K562 (cell line): ENCODE data around the gene ATP6V1F. TPM values are rescaled to one million over a fixed set of nuclear protein-coding genes. Genes with fewer than 3 reads are reported as not detected.

ENCODE experiments used
- ATF1 ChIP-seq, 2 experiments: fragments of 450-650 bp in 1 of 2; IDR thresholded peaks; 2 replicates each; pipeline ENCODE4 v1.6.1; 2016; ENCODE audit warnings: missing compliant biosample characterization in 1 of 2, missing genetic modification characterization in 1 of 2
- BCL6 ChIP-seq: fragments of 250-450 bp; sonication (Bioruptor Pico); IDR thresholded peaks from 2 replicates; pipeline ENCODE4 v1.4.0; 2020
- BDP1 ChIP-seq: IDR thresholded peaks from 3 replicates; pipeline ENCODE4 v1.6.1; 2011; ENCODE audit not compliant: insufficient read length, insufficient read depth
- BRD4 ChIP-seq: fragments of 200-600 bp; sonication (generic); IDR thresholded peaks from 2 replicates; pipeline ENCODE4 v1.6.1; 2017; ENCODE audit warnings: inconsistent platforms
- JUND ChIP-seq, 2 experiments: IDR thresholded peaks; 2 replicates in 1 of 2; 3 replicates in 1 of 2; pipeline ENCODE4 v1.6.1; 2011; ENCODE audit warnings: borderline replicate concordance in 2 of 2, low read depth in 2 of 2, low read length in 2 of 2, improper control_type of control experiment in 1 of 2, missing biosample characterization in 1 of 2, missing genetic modification characterization in 1 of 2, missing genetic modification reagents in 1 of 2
- KLF1 ChIP-seq: fragments of 450-650 bp; IDR thresholded peaks from 2 replicates; pipeline ENCODE4 v1.6.1; 2016; ENCODE audit warnings: missing genetic modification characterization, missing compliant biosample characterization
- L3MBTL2 ChIP-seq: fragments of 450-650 bp; IDR thresholded peaks from 2 replicates; pipeline ENCODE4 v1.6.1; 2016; ENCODE audit warnings: mild to moderate bottlenecking, moderate library complexity
- MCM2 ChIP-seq: fragments of 450-650 bp; IDR thresholded peaks from 2 replicates; pipeline ENCODE4 v1.6.1; 2017; ENCODE audit warnings: low read depth, mild to moderate bottlenecking
- MYBL2 ChIP-seq, 2 experiments: fragments of 450-650 bp in 1 of 2; sonication (generic) in 1 of 2; formaldehyde crosslinking in 1 of 2; IDR thresholded peaks; 2 replicates each; pipeline versions ENCODE4 v1.6.1 to v1.8.1; 2017 to 2022; ENCODE audit warnings: borderline replicate concordance in 1 of 2, inconsistent platforms in 1 of 2, low read depth in 1 of 2, mild to moderate bottlenecking in 1 of 2, missing genetic modification reagents in 1 of 2, moderate library complexity in 1 of 2
- MYC ChIP-seq, 2 experiments: fragments of 250-450 bp in 1 of 2; sonication (Bioruptor Pico) in 1 of 2; IDR thresholded peaks; 2 replicates each; pipeline versions ENCODE4 v1.5.1 to v1.6.1; 2012 to 2021; ENCODE audit warnings: low read depth in 2 of 2, borderline replicate concordance in 1 of 2, improper control_type of control experiment in 1 of 2, low read length in 1 of 2, mild to moderate bottlenecking in 1 of 2, moderate library complexity in 1 of 2
- NBN ChIP-seq: fragments of 450-650 bp; IDR thresholded peaks from 2 replicates; pipeline ENCODE4 v1.6.1; 2016; ENCODE audit warnings: low read depth, mild to moderate bottlenecking
- POU5F1 ChIP-seq: fragments of 150-350 bp; IDR thresholded peaks from 2 replicates; pipeline ENCODE4 v1.6.1; 2014; ENCODE audit warnings: borderline replicate concordance, low read length, low read depth, mild to moderate bottlenecking; ENCODE audit not compliant: partially characterized antibody
- RNF2 ChIP-seq: sonication (generic); IDR thresholded peaks from 2 replicates; pipeline ENCODE4 v1.6.1; 2016
- SETDB1 ChIP-seq: IDR thresholded peaks from one replicate; pipeline ENCODE4 v1.6.1; 2012; ENCODE audit warnings: low read length, control low read depth, inconsistent platforms
- TOE1 ChIP-seq, 2 experiments: fragments of 450-650 bp in 1 of 2; sonication (generic) in 1 of 2; formaldehyde crosslinking in 1 of 2; IDR thresholded peaks; 2 replicates each; pipeline versions ENCODE4 v1.7.1 to v1.8.0; 2016 to 2022; ENCODE audit warnings: borderline replicate concordance in 2 of 2, mild to moderate bottlenecking in 2 of 2, antibody characterized with exemption in 1 of 2, inconsistent platforms in 1 of 2, low read depth in 1 of 2, missing genetic modification reagents in 1 of 2, moderate library complexity in 1 of 2
- ZBTB17 ChIP-seq: fragments of 450-650 bp; formaldehyde crosslinking; IDR thresholded peaks from 2 replicates; pipeline ENCODE4 v1.4.0; 2020; ENCODE audit warnings: mild to moderate bottlenecking
- ZNF184 ChIP-seq: sonication (generic); formaldehyde crosslinking; IDR thresholded peaks from 2 replicates; pipeline ENCODE4 v1.5.0; 2020; ENCODE audit warnings: missing genetic modification reagents
- ZNF217 ChIP-seq: sonication (generic); formaldehyde crosslinking; IDR thresholded peaks from 2 replicates; pipeline ENCODE4 v1.8.0; 2022; ENCODE audit warnings: mild to moderate bottlenecking, missing genetic modification reagents
- ZNF609 ChIP-seq: sonication (generic); formaldehyde crosslinking; IDR thresholded peaks from 2 replicates; pipeline ENCODE4 v1.8.1; 2023; ENCODE audit warnings: missing genetic modification reagents, mild to moderate bottlenecking, borderline replicate concordance
- ZNF778 ChIP-seq: fragments of 450-650 bp; formaldehyde crosslinking; IDR thresholded peaks from 2 replicates; pipeline ENCODE4 v1.4.0; 2020; ENCODE audit warnings: mild to moderate bottlenecking, moderate library complexity
- polyA plus RNA-seq, 8 experiments: library from polyadenylated mRNA; depleted of rRNA in 4 of 8; stranded (reverse) in 5 of 8; unstranded in 3 of 8; fragments of >200 nt; fragmentation: Nextera tagmentation in 2 of 8; fragmentation: Illumina TruSeq in 1 of 8; extraction: Ambion mirVana in 2 of 8; extraction: Trizol in 1 of 8; gene quantifications; 2 replicates each; pipeline versions ENCODE4 v1.2.1 to v1.2.3, GENCODE V29; 2011 to 2014; ENCODE audit warnings: inconsistent platforms in 1 of 8, missing spikeins in 1 of 8
- total RNA-seq, 7 experiments: library from RNA; depleted of rRNA in 6 of 7; stranded (reverse); fragments of >200 nt in 6 of 7; fragmentation: Illumina TruSeq in 2 of 7; extraction: Trizol in 2 of 7; gene quantifications; 2 replicates each; pipeline versions ENCODE4 v1.2.1 to v1.2.3, GENCODE V29; 2011 to 2021; ENCODE audit warnings: low replicate concordance in 1 of 7

ATP6V1F gene
- total and polyA plus RNA-seq, 9 of the 15 experiments (the other 6 are each of a cell fraction or from before 2014, with no cell fraction given): 206 to 1,123 (median 542) TPM

- TF ChIP-seq ZNF609 (CRISPR knock-in tag): no peak
- peak; percentile 31; the same call in 1 of the 2 replicates for TF ChIP-seq ATF1 (CRISPR knock-in tag; IDR thresholded peaks at IDR 0.05)
- TF ChIP-seq ATF1 (tag; IDR thresholded peaks at IDR 0.05): peak; percentile 67
- no peak for TF ChIP-seq JUND (IDR thresholded peaks at IDR 0.05; ENCODE audit: borderline replicate concordance, low read depth, low read length)
- no peak for TF ChIP-seq JUND (tag; IDR thresholded peaks at IDR 0.05; ENCODE audit: borderline replicate concordance, low read depth, low read length)
- no peak for TF ChIP-seq ZNF184 (CRISPR knock-in tag)
- TF ChIP-seq RNF2: no peak
- no peak for TF ChIP-seq MYBL2 (IDR thresholded peaks at IDR 0.05; ENCODE audit: low read depth)
- no peak for TF ChIP-seq MYBL2 (CRISPR knock-in tag; IDR thresholded peaks at IDR 0.05; ENCODE audit: borderline replicate concordance)
- TF ChIP-seq BDP1: no peak
- TF ChIP-seq ZBTB17 (CRISPR knock-in tag): 0 out of 2 replicates have a peak, but pooled peaks have one; percentile 52
- no peak for TF ChIP-seq MCM2
- TF ChIP-seq ZNF217: no peak
- TF ChIP-seq KLF1: no peak; the same call in 1 of the 2 replicates
- TF ChIP-seq BRD4: no peak; the same call in none of the 2 replicates
- TF ChIP-seq L3MBTL2: peak; percentile 83
- TF ChIP-seq SETDB1: no peak
- TF ChIP-seq MYC (IDR thresholded peaks at IDR 0.05; ENCODE audit: low read depth, low read length): peak; percentile 39; the same call in 1 of the 2 replicates
- TF ChIP-seq MYC (CRISPR knock-in tag; IDR thresholded peaks at IDR 0.05; ENCODE audit: borderline replicate concordance, low read depth): no peak
- no peak for TF ChIP-seq BCL6 (CRISPR knock-in tag)
- no peak for TF ChIP-seq ZNF778
- peak; percentile 33; the same call in 1 of the 2 replicates for TF ChIP-seq NBN
- peak; percentile 22 for TF ChIP-seq POU5F1
- TF ChIP-seq TOE1 (IDR thresholded peaks at IDR 0.05; ENCODE audit: borderline replicate concordance): 0 out of 2 replicates have a peak, but pooled peaks have one; percentile 36
- TF ChIP-seq TOE1 (CRISPR knock-in tag; IDR thresholded peaks at IDR 0.05; ENCODE audit: borderline replicate concordance, low read depth): peak; percentile 74; the same call in 1 of the 2 replicates
Observed at GRCh38 chr7:128830231-128831177, 32.2 kb upstream of the ATP6V1F start, which contains the start of gene FLNC (continued).
